GM18870 (cell line): ENCODE data around the gene RIT2.
"Not testable (repeated sequence)": the region's sequence is repeated elsewhere in the genome, so short reads cannot be mapped to it uniquely, and the experiment has no call there.

Experiments
- ATAC-seq: cut with Tn5 transposase; IDR thresholded peaks from one replicate; pipeline ENCODE4 v1.9.1; 2021; ENCODE audit warnings: moderate library complexity; ENCODE audit not compliant: unreplicated experiment

RIT2 gene

GRCh38 chr18:42778445-42779042 is 336.9 kb downstream of the RIT2 start:
- no peak for ATAC-seq

- ATAC-seq: no peak
Measured at GRCh38 chr18:42778024-42778423, 337.5 kb downstream of the RIT2 start.

- no peak for ATAC-seq
Measured at GRCh38 chr18:42773870-42774269, 341.6 kb downstream of the RIT2 start.

GRCh38 chr18:42771936-42772335 is 343.5 kb downstream of the RIT2 start:
- no peak for ATAC-seq

GRCh38 chr18:42765302-42765701 is 350.2 kb downstream of the RIT2 start:
- no peak for ATAC-seq

GRCh38 chr18:42760290-42760689 is 355.2 kb downstream of the RIT2 start:
- ATAC-seq: no peak

- ATAC-seq: no peak
Measured at GRCh38 chr18:42758852-42759251, 356.6 kb downstream of the RIT2 start.

GRCh38 chr18:42756214-42756613 is 359.3 kb downstream of the RIT2 start:
- no peak for ATAC-seq

GRCh38 chr18:42752916-42753315 is 362.6 kb downstream of the RIT2 start:
- no peak for ATAC-seq

- ATAC-seq: no peak
Measured at GRCh38 chr18:42746794-42747193, 368.7 kb downstream of the RIT2 start.

GRCh38 chr18:42745931-42746330 is 369.6 kb downstream of the RIT2 start:
- no peak for ATAC-seq

- no peak for ATAC-seq
Measured at GRCh38 chr18:42745171-42745570, 370.3 kb downstream of the RIT2 start.

- no peak for ATAC-seq
Measured at GRCh38 chr18:42743373-42744138, 371.9 kb downstream of the RIT2 start.

GRCh38 chr18:42742969-42743368 is 372.5 kb downstream of the RIT2 start:
- ATAC-seq: no peak

GRCh38 chr18:42742474-42742873 is 373.0 kb downstream of the RIT2 start:
- no peak for ATAC-seq

GRCh38 chr18:42741805-42742347 is 373.6 kb downstream of the RIT2 start:
- ATAC-seq: not testable (repeated sequence)

- ATAC-seq: not testable (repeated sequence)
Measured at GRCh38 chr18:42741299-42741698, 374.2 kb downstream of the RIT2 start.

- no peak for ATAC-seq
Measured at GRCh38 chr18:42736074-42736473, 379.4 kb downstream of the RIT2 start.

- ATAC-seq: no peak
Measured at GRCh38 chr18:42734520-42734919, 381.0 kb downstream of the RIT2 start.

- ATAC-seq: no peak
Measured at GRCh38 chr18:42730272-42730671, 385.2 kb downstream of the RIT2 start.

- ATAC-seq: no peak
Measured at GRCh38 chr18:42719221-42719620, 396.3 kb downstream of the RIT2 start.

- ATAC-seq: no peak
Measured at GRCh38 chr18:42712065-42712464, 403.4 kb downstream of the RIT2 start.
